ENCODE data around the gene FAM234B. TPM values are rescaled to one million over a fixed set of nuclear protein-coding genes. Genes with fewer than 3 reads are reported as not detected.

The FAM234B gene
- total RNA-seq, 1 experiment from 2014 or later, result 20.8 TPM

- H3K18ac ChIP-seq (ENCODE audit: insufficient read length, low read depth, low read length), result no peak overlapping the region
- H4K20me1 ChIP-seq (ENCODE audit: control insufficient read depth, insufficient read depth, insufficient read length), result no peaks in the 10 kb centered on the region
- no peak overlapping the region for H3K56ac ChIP-seq (ENCODE audit: insufficient read length, low read depth, low read length)
- H2AK5ac ChIP-seq (ENCODE audit: insufficient read length, low read length), result no peak overlapping the region
- no peak overlapping the region for H3K4me3 Mint-ChIP-seq
- no peak overlapping the region for H2BK120ac ChIP-seq (ENCODE audit: low read depth, low read length, poor library complexity, severe bottlenecking)
- no peaks in the 10 kb centered on the region for H3K79me1 ChIP-seq (ENCODE audit: insufficient read depth, low read depth, low read length, poor library complexity, severe bottlenecking)
- no peaks in the 10 kb centered on the region for H3K23me2 ChIP-seq (ENCODE audit: insufficient read length, low read depth, low read length, poor library complexity, severe bottlenecking)
- H2BK15ac ChIP-seq (ENCODE audit: low read depth, low read length), result no peak overlapping the region
- H3K9me3 Mint-ChIP-seq, result no peaks in the 10 kb centered on the region
- H3K4ac ChIP-seq (ENCODE audit: low read depth, low read length), result no peak overlapping the region
- no CpG with 5 or more reads among the region's 2 CpGs for WGBS (ENCODE audit: extremely low coverage, insufficient read length, low lambda C conversion rate)
- H3K4me1 Mint-ChIP-seq, result peaks cover 8 to 10% of the 10 kb centered on the region in 2 experiments
- H2BK12ac ChIP-seq (ENCODE audit: insufficient read length, low read depth, low read length), result no peak overlapping the region
- H4K5ac ChIP-seq (ENCODE audit: insufficient read length, low read depth, low read length), result no peak overlapping the region
- no peak overlapping the region for H2BK5ac ChIP-seq (ENCODE audit: insufficient read length, low read length)
- no peaks in the 10 kb centered on the region for H3K4me1 ChIP-seq (ENCODE audit: insufficient read depth, low read length)
- 0 out of 2 replicates have a peak, but pooled peaks cover 2% of the 10 kb centered on the region for H3K79me2 ChIP-seq (ENCODE audit: insufficient read depth, low read length)
- H3K27me3 Mint-ChIP-seq (ENCODE audit: low read depth), result no peaks in the 10 kb centered on the region
- no peak overlapping the region for H3K14ac ChIP-seq (ENCODE audit: insufficient read depth, low read length)
- no peak overlapping the region for H3T11ph ChIP-seq (ENCODE audit: low read length)
- no peak overlapping the region for H4K8ac ChIP-seq (replicated peaks; ENCODE audit: insufficient read length, low read depth, low read length)
- H3K23ac ChIP-seq (ENCODE audit: insufficient read length, low read depth, low read length), result no peak overlapping the region
- no peaks in the 10 kb centered on the region for H3K27me3 ChIP-seq (ENCODE audit: insufficient read depth, low read length)
- H3K27ac ChIP-seq (ENCODE audit: insufficient read length, low read depth, low read length), result no peak overlapping the region
- DNase-seq, result no peak
- H3K9ac ChIP-seq (ENCODE audit: extremely low read depth, insufficient read length, low read length), result no peak overlapping the region
- peaks cover 5 to 36% (median 35%) of the 10 kb centered on the region in 3 experiments; a peak in 6 of 7 replicates for H3K36me3 Mint-ChIP-seq (ENCODE audit: insufficient read depth in 1 of 3, low read depth in 3 of 3)
- TF ChIP-seq CTCF (conservative IDR thresholded peaks at IDR 0.05), result no peak
- no peak overlapping the region for H3K27ac Mint-ChIP-seq
- no peak overlapping the region for H3K4me2 ChIP-seq (ENCODE audit: insufficient read depth, insufficient read length, low read length)
- no peaks in the 10 kb centered on the region for H3K9me3 ChIP-seq (ENCODE audit: control insufficient read depth, low read depth, low read length)
- no peak overlapping the region for H4K91ac ChIP-seq (ENCODE audit: insufficient read length, low read depth, low read length)
- H2BK20ac ChIP-seq (ENCODE audit: low read depth, low read length, poor library complexity, severe bottlenecking), result no peak overlapping the region
- no peak overlapping the region for H2AFZ ChIP-seq (ENCODE audit: low read length)
Measured at GRCh38 chr12:13066014-13066413, 21.8 kb downstream of the FAM234B start.
